SU-DHL-6 (cell line): ENCODE measurements around the gene CLEC17A.
"Not testable (repeated sequence)": the region's sequence is repeated elsewhere in the genome, so short reads cannot be mapped to it uniquely, and the experiment has no call there.

Experiments used
- CTCF ChIP-seq: fragments of 200-600 bp; sonication (generic); IDR thresholded peaks from one replicate; pipeline ENCODE4 v1.5.1; 2017; ENCODE audit warnings: antibody characterized with exemption, mild to moderate bottlenecking, low read length, moderate library complexity; ENCODE audit not compliant: insufficient read depth, poor library complexity, severe bottlenecking
- EZH2phosphoT487 ChIP-seq: fragments of 200-600 bp; sonication (generic), shearing (Covaris generic); conservative IDR thresholded peaks from 2 replicates; pipeline ENCODE4 v1.6.1; 2018; ENCODE audit warnings: mild to moderate bottlenecking, antibody characterized with exemption, low read length, moderate library complexity, mixed read lengths

- TF ChIP-seq CTCF, EZH2phosphoT487: not testable (repeated sequence)
Measured at GRCh38 chr19:14584372-14584771, 1.5 kb downstream of the CLEC17A start.
